HS-5 (cell line): Measurements from ENCODE around the gene CEP131.

Source experiments
- DNase-seq: peaks from one replicate; pipeline ENCODE4 v3.0.0-alpha.2; 2012; ENCODE audit warnings: low read depth

The CEP131 gene

DNA sequence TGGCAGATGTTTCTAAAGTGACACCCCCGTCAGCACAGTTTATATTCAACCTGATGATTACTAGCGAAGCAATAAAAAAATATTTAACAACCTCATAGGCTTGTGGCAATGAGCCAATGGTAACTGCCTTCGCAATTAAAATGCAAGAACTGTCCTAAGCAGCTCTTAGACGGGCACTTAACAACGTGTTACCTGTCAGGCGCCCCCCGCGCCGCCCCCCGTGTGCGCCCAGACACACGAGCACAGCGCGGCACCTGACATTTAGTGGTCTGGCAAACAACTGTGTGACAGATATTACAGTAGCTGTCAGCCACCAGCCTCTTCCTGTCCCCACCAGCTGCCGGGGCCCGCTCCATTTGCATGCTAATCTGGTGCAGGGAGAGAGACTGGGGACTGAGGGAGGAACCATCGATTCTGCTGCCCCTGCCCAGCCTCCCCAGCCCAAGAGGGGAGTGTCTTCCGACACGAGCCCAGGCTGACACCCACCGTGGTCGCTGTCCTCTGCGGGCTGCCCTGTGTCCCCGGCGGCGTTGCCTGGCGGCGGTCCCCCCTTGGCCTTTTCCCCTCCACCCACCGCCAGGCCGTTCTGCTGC is 29.0 kb upstream of the CEP131 start:
- DNase-seq: no peak

- no peak for DNase-seq
Observed at GRCh38 chr17:81251094-81251708, 28.4 kb upstream of the CEP131 start.

- no peak for DNase-seq
Observed at GRCh38 chr17:81250286-81251093, 27.7 kb upstream of the CEP131 start.

- no peak for DNase-seq
Observed at GRCh38 chr17:81249223-81250040, 26.7 kb upstream of the CEP131 start.

DNA sequence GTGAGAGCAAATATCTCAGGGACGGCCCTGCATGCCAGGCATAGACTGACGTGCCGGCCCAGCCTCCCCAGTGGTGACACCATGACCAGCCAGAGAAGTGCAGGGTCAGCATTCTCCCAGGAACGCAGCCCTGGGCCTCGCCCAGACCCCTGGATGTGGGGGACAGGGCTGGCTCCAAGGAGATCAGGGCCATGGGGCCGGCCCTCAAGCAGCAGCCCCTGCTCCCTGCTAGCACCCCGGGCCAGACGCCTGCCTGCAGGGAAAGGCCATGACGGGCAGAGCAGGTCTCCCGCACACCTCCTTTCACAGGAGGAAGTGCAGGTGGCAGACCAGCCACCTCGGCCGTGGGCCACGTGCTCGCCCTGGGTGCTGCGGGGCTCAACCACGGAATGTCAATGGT is 25.9 kb upstream of the CEP131 start:
- DNase-seq: no peak

DNA sequence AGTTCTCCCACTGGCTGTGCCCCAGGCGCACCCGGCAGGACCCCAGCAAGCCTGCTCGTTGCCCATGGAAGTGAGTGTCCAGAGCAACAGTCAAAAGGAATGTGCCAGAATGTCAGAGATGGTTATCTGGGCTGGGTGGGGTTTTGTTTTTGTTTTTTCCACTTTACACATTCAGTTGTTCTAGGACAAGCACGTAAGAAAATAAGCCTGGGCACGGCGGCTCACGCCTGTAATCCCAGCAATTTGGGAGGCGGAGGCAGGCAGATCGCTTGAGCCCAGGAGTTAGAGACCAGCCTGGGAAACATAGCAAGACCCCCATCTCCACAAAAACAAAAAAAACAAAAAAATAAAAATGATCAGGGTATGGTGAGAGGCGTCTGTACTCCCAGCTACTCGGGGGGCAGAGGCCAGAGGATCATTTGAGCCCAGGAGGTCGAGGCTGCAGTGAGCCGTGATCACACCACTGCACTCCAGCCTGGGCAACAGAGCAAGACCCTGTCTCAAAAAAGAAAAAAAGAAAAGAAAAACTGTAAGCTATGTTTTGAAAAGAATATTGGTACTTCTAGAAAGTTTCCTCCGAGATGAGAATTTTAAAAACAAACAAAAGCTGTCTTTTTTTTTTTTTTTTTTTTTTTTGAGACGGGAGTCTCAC is 24.7 kb upstream of the CEP131 start:
- DNase-seq: no peak

GRCh38 chr17:81246679-81247338 is 24.0 kb upstream of the CEP131 start:
- no peak for DNase-seq

GRCh38 chr17:81246343-81246670 is 23.5 kb upstream of the CEP131 start:
- no peak for DNase-seq

DNA sequence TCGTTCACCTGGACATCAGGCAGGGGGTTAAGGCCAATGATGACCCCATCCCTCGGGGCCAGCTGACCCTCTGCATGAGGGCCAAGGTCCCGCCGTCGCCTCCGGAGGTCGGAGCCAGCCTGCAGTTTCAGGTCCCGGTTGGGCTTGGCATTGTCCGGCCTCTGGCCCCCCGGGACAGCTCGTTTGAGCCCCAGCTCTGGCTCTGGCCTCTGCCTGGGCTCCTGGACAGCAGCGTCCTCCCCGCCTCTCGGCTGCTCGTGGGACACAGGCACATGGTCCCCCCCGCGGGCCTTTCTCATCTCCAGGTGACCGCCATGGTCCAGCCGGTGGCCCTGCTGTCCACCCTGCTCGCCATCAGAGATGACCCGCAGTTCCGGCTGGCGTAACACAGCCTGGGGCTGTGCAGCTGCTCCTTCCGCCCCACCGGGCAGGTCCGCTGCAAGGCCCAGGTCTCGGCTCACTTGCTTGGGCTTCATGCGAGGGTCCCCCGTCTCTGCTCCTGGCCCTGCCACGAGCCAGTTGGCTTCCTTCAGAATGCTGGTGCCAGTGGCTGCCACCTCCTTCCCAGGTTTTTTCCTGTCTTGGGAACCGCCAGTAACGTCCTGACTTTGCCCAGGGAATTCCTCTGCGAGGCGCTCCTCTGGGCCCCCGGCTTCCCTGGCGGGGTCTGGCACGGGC is 23.0 kb upstream of the CEP131 start:
- no peak for DNase-seq

GRCh38 chr17:81245024-81245664 is 22.4 kb upstream of the CEP131 start:
- no peak for DNase-seq

GRCh38 chr17:81244358-81245023 is 21.7 kb upstream of the CEP131 start:
- no peak for DNase-seq

DNA sequence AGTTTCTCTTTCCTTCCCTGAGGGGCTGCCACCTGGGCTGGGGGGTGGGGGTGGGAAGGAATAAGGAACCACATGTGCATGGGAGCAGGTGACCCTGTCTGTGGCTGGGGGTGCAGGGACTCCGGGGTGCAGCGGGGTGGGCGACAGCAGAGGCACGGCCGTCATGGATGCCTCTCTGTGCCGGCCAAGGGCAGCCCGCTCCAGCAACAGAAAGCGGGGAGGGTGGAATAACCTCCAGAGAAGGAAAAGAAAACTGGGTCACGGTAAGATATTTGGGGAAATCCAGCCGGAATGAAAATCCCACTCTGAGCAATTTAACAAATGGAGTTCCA is 20.5 kb upstream of the CEP131 start:
- DNase-seq: no peak

DNA sequence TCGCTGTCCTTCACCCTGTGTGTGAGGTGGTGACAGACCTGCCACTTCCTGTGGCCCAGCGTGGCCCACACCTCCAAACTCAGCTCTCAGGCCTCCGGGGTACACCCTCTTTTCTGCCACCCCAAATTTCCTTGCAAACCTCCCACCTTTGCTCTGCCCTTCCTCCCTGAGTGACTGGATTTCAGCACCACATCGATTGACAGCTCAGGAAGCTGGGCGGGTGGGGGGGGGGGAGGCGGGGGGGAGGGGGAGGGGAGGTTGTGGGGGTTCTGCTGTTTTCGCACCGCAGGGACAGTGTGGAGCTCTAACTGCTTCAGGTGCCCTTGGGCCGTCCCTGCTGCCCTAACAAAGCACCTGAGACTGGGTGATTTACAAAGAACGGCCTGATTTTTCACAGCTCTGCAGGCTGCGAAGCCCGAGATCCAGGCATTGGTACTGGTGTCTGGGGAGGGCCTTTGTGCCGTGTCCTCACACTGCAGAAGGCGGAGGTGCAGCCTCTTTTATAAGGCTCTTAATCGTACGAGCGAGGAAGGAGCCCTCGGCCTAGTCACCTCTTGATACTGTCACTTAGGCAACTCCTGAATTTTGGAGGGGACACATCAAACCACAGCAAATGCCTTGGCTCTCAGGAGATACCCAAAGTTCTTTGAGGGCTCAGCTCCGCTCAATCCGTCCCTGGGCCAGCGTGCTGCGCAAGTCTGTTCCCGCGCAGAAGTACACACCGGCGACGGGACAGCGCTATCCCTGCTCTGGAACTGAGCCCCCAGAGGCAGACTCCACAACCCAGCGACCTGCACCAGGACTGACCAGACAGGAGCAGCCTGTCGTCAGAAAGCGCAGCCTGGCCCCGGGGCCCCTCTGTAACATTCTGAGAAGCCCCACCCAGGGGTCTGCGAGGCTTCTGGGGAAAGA is 19.9 kb upstream of the CEP131 start:
- no peak for DNase-seq

DNA sequence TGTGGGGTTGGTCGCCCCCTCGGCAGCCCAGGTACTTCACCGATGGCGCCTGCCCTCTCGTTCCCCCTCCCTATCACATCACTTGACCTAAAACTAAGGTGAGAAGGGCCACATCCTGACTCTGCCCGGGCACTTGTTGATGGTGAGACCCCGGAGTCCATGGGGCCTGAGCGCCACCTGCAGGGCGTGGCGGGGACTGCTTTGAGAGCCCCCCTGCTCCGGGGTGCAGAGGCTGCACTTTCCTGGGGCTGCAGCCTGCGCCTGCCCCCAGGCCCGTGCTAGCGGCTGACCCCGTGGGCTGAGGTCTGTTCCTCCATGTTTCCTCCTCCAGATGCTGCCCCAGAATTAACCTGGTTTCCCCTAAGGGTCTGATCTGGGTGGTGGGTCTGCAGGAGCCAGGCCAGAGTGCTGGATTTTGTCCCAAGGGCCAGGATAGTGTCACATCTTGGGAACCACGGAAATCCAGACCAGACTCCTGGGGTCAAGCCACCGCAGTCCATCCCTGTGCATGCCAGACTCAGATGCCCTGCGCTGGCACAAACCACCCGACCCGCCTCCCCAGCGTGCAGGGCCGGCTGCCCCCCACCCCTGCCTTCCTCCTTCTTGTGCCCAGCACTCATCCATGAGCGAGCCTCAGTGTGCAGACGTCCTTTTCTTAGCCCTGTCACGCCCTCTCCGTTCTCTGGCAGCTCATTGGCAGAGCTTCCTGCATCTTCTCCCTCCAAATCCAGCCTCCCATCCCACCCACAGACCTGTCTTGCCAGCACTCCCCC is 19.1 kb upstream of the CEP131 start:
- no peak for DNase-seq

- no peak for DNase-seq
Observed at GRCh38 chr17:81241203-81241602, 18.4 kb upstream of the CEP131 start.

GRCh38 chr17:81240761-81241160 is 18.0 kb upstream of the CEP131 start:
- no peak for DNase-seq

DNA sequence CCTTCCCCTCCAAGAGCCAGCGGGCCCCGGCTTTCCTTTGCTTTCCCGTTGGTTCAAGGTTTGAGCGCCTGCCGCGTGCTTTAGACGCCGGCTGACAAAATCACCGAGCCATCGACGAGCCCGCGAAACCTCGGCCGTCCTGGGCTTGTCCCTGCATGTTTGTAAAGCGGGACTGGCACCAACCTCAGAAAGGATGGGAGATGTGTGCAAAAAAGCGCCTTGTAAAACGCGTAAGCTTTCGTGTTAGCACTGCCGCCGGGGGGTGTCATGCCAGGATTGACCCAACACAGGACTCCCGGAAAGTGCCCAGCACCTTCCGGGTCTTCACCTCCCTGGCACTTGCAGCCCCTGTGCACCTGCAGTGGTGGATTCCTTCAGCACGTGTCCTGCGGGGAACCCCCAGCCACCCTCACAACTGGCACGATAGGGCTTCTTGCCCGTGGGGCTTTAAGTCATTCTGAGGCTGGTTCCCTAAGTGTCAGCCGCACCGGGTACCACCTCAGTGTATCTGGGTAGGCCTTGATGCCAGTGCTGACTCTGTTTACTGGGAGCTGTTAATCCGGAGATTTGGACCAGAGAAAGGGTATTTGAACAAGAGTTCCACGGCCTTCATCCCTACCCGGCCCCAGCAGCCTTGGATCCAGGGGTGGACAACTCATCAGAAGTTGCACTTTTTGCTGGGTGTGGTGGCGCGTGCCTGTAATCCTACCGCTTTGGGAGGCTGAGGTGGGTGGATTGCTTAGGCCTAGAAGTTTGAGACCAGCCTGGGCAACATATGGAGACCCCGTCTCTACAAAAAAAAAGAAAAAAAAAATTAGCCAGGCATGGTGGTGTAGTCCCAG is 17.2 kb upstream of the CEP131 start:
- DNase-seq: no peak
